Measurements from ENCODE around the gene CDC34.

The CDC34 gene

GRCh38 chr19:531753-532560 lies at the start of gene CDC34:
Gene CDC34 (plus strand): TSS chr19:531760. CDS start chr19:531932, 172 bp downstream.
- H3K27ac ChIP-seq = peak within 1 kb of the TSS; percentile 92
- no peak for TF ChIP-seq CTCF (conservative IDR thresholded peaks at IDR 0.05)

GRCh38 chr19:482186-483041 lies 49.1 kb upstream of the CDC34 start:
- no peak for TF ChIP-seq CTCF (conservative IDR thresholded peaks at IDR 0.05)

DNA sequence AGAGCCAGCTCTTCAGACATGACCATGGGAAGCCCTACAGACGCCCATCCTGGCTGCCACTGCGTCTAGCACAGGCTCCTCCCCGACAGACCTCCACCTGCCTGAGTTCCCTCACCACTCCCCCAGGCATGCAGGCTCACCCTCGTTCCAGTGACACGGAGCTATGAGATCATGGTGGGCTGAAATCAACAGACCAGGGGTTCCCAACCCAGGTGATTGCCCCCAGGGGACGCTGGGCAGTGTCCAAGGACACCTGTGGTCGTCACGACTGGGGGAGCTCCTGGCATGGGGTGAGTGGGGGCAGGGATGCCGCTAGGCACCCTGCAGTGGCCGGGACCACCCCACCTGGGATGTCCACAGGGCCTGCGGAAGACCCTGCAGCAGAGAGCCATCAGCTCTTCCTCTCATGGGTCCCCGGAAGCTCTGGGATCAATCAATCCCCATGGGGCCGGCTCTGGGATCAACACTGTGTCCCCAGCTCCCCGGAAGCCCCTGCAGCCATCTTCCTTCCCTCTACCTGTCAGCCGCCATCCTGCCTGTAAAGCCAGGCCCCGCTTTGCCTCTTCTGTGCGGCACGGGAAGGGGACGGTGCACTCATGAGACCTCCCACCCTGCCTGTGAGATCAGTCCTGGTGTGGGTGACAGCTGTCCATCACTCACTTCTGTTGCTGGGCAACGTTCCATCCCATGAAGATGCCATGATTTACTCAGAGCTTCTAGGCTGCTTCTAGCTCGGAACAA lies 48.1 kb upstream of the CDC34 start:
- H3K27ac ChIP-seq = no peak overlapping the region
- TF ChIP-seq CTCF (conservative IDR thresholded peaks at IDR 0.05) = no peak

More at GRCh38 chr19:482186-483041, 49.1 kb upstream of the CDC34 start:
- H3K27ac ChIP-seq = no peak overlapping the region

GRCh38 chr19:484494-484893 lies 47.1 kb upstream of the CDC34 start:
- no peak for TF ChIP-seq CTCF (conservative IDR thresholded peaks at IDR 0.05)
- H3K27ac ChIP-seq = no peak overlapping the region

DNA sequence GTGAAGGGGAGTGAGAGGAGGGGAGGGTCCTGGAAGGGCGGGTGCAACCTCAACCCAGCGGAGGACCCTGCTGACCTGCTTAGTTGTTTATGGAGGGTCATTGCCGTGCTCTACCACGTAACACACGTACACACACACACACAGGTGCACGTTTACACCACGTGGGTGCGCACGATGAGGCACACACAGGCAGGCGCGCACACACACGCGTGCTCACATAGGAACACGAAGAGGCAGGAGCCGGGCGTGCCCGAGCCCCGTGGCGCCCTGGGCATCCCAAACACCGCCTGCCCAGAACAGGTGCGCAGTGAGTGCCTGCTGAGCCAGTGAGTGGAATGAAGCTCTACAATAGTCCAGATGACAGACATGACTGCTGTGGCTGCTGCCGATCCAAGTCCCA lies 46.5 kb upstream of the CDC34 start:
- TF ChIP-seq CTCF (conservative IDR thresholded peaks at IDR 0.05) = no peak
- H3K27ac ChIP-seq = no peak overlapping the region

GRCh38 chr19:485583-486236 lies 45.9 kb upstream of the CDC34 start:
- no peak overlapping the region for H3K27ac ChIP-seq
- no peak for TF ChIP-seq CTCF (conservative IDR thresholded peaks at IDR 0.05)

Measured in VCaP (cell line).